Kidney (tissue), 14 donors: ENCODE measurements around the gene FKBP8. TPM values are rescaled to one million over a fixed set of nuclear protein-coding genes. Genes with fewer than 3 reads are reported as not detected.

Experiments
- DNase-seq, 5 donors: peaks; one replicate each; pipeline ENCODE4 v3.0.0-alpha.2; 2013 to 2020
- FAIRE-seq: peaks from 2 replicates; lab custom pipeline; 2012; peaks lifted over from hg19 to GRCh38; lab: Jason Lieb, UNC
- H3K27ac ChIP-seq, 2 donors: one replicate each; pipeline ENCODE4 v1.7.0; 2013; ENCODE audit warnings: low read depth in 2 of 2, low read length in 2 of 2, inconsistent platforms in 1 of 2
- H3K27me3 ChIP-seq: one replicate; pipeline ENCODE4 v1.7.1; 2013; ENCODE audit warnings: low read length, inconsistent platforms; ENCODE audit not compliant: control insufficient read depth, insufficient read depth
- H3K36me3 ChIP-seq, 3 donors: one replicate each; pipeline versions ENCODE4 v1.7.0 to v1.7.1; 2013; ENCODE audit warnings: low read length in 3 of 3, control low read depth in 1 of 3, inconsistent platforms in 1 of 3; ENCODE audit not compliant: insufficient read depth in 3 of 3, control insufficient read depth in 2 of 3
- H3K4me1 ChIP-seq, 3 donors: one replicate each; pipeline versions ENCODE4 v1.7.0 to v1.7.1; 2013; ENCODE audit warnings: low read length in 3 of 3, inconsistent platforms in 1 of 3, low read depth in 1 of 3; ENCODE audit not compliant: control insufficient read depth in 2 of 3, insufficient read depth in 2 of 3
- H3K4me3 ChIP-seq, 3 donors: one replicate each; pipeline versions ENCODE4 v1.7.0 to v1.8.1; 2013; ENCODE audit warnings: low read length in 3 of 3, control low read depth in 1 of 3, inconsistent platforms in 1 of 3
- H3K9ac ChIP-seq, 3 donors: one replicate each; pipeline versions ENCODE4 v1.7.0 to v1.7.1; 2013; ENCODE audit warnings: low read length in 3 of 3, control low read depth in 1 of 3, inconsistent platforms in 1 of 3
- H3K9me3 ChIP-seq, 3 donors: one replicate each; pipeline versions ENCODE4 v1.7.0 to v1.7.1; 2013; ENCODE audit warnings: low read length in 3 of 3, control low read depth in 1 of 3, inconsistent platforms in 1 of 3; ENCODE audit not compliant: control insufficient read depth in 2 of 3, insufficient read depth in 1 of 3
- CTCF ChIP-seq: IDR thresholded peaks from 3 replicates; pipeline ENCODE4 v1.5.1; 2012; ENCODE audit warnings: mild to moderate bottlenecking, moderate library complexity, borderline replicate concordance; ENCODE audit not compliant: insufficient read depth; ENCODE audit errors: extremely low read depth
- intact Hi-C: fragments of 100-400 bp; cut with DNase I; formaldehyde crosslinking; loops from one replicate; pipeline ENCODE4 v1.11.1; 2022
- polyA plus RNA-seq: library from polyadenylated mRNA; stranded (reverse); fragments of 350-450 nt; fragmentation: Illumina TruSeq; extraction: RNeasy Lipid Tissue Mini Kit (QIAGEN cat#74804); gene quantifications from one replicate; pipeline ENCODE4 v1.2.3, GENCODE V29; 2014; ENCODE audit warnings: low read depth, low replicate concordance; ENCODE audit not compliant: insufficient read depth
- total RNA-seq: library from RNA; stranded (reverse); fragmentation: NEBNext Ultra II Directional; extraction: Animal tissue kit (Norgen Biotek cat#: 25700); gene quantifications from one replicate; pipeline ENCODE4 v1.2.1, GENCODE V29; 2021
- donor health status: control.
- donor health status: control.
- donor health status: control.
- donor health status: control.
- donor health status: control.
- donor health status: DM: yes; HTN: yes; CAD: no.
- donor health status: Normal renal cell carcinoma (clear cell type).

FKBP8 gene
- total and polyA plus RNA-seq, 2 donors from 2014 or later, result 207 to 314 TPM

DNA sequence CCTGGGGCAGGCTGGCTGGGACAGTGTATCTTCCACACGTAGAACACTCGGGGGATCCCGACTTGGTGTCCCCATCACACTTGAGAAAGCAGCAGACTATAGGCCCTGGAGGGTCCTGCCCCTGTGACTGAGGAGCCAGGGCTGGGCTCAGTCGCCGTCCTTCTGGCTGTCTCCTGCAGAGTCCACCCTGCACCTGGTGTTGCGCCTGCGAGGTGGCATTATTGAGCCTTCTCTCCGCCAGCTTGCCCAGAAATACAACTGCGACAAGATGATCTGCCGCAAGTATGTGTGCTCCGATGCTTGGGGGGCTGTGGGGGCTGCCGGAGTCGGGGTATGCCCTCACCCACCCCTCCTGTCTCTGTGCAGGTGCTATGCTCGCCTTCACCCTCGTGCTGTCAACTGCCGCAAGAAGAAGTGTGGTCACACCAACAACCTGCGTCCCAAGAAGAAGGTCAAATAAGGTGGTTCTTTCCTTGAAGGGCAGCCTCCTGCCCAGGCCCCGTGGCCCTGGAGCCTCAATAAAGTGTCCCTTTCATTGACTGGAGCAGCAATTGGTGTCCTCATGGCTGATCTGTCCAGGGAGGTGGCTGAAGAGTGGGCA is 31.4 kb upstream of the FKBP8 start:
- Histone ChIP-seq H3K4me1 (peaks cover 0 to 13% (median 9%) of the 10 kb centered on the region in 3 donors), H3K36me3 (peaks cover 6 to 25% (median 17%) of the 10 kb centered on the region in 3 donors), H3K9me3 (no peaks in the 10 kb centered on the region), H3K27ac (no peak overlapping the region), H3K9ac (no peak overlapping the region), H3K4me3 (no peak overlapping the region), H3K27me3 (no peaks in the 10 kb centered on the region)
- no peak for FAIRE-seq
- no peak for DNase-seq
- intact Hi-C loops, result no loop called here
- no peak for TF ChIP-seq CTCF

- peak within 1 kb of the TSS; percentile 73 to 88 for H3K27ac ChIP-seq
- peak within 1 kb of the TSS; percentile 93 to 99 (median 98) for H3K4me3 ChIP-seq
- intact Hi-C loops, result no loop called here
- H3K4me1 ChIP-seq, result peaks cover 0 to 13% (median 9%) of the 10 kb centered on the region in 3 donors
- H3K9ac ChIP-seq, result peak within 1 kb of the TSS; percentile 72 to 99 (median 95)
- no peaks in the 10 kb centered on the region for H3K9me3 ChIP-seq
- no peaks in the 10 kb centered on the region for H3K27me3 ChIP-seq
- no peak for TF ChIP-seq CTCF
- FAIRE-seq (peak; percentile 77), DNase-seq (peak; percentile 98 to 99 (median 99))
- H3K36me3 ChIP-seq, result peaks cover 6 to 40% (median 23%) of the 10 kb centered on the region in 3 donors
Observed at GRCh38 chr19:18571564-18572344, 28.4 kb upstream of the FKBP8 start, which contains the start of gene UBA52. Gene UBA52 (plus strand): TSS chr19:18571857. CDS start chr19:18573301, 1,444 bp downstream.

GRCh38 chr19:18568367-18568766 is 25.0 kb upstream of the FKBP8 start:
- Histone ChIP-seq H3K36me3 (peaks cover 6 to 24% (median 15%) of the 10 kb centered on the region in 3 donors), H3K27me3 (no peaks in the 10 kb centered on the region), H3K27ac (no peak overlapping the region), H3K4me1 (peaks cover 0 to 13% (median 9%) of the 10 kb centered on the region in 3 donors), H3K9ac (no peak overlapping the region), H3K4me3 (no peak overlapping the region), H3K9me3 (no peaks in the 10 kb centered on the region)
- DNase-seq, result peak in 1 of 5 donors; percentile 78
- TF ChIP-seq CTCF, result no peak
- intact Hi-C loops, result no loop called here
- FAIRE-seq, result no peak
